Muscle layer of duodenum (tissue), 2 donors: ENCODE data around the gene CYSTM1.

Experiments
- H3K27ac ChIP-seq: one replicate; pipeline ENCODE4 v1.7.0; 2013; ENCODE audit warnings: mild to moderate bottlenecking, low read length
- H3K27me3 ChIP-seq: one replicate; pipeline ENCODE4 v1.7.0; 2013; ENCODE audit warnings: low read depth, mild to moderate bottlenecking, control low read depth, low read length
- H3K36me3 ChIP-seq, 2 donors: one replicate each; pipeline ENCODE4 v1.7.0; 2013; ENCODE audit warnings: low read length in 2 of 2, control low read depth in 1 of 2, mild to moderate bottlenecking in 1 of 2; ENCODE audit not compliant: insufficient read depth in 2 of 2, control insufficient read depth in 1 of 2
- H3K4me1 ChIP-seq, 2 donors: one replicate each; pipeline ENCODE4 v1.7.0; 2013; ENCODE audit warnings: low read length in 2 of 2, mild to moderate bottlenecking in 2 of 2, control low read depth in 1 of 2, moderate library complexity in 1 of 2; ENCODE audit not compliant: insufficient read depth in 2 of 2, control insufficient read depth in 1 of 2
- H3K4me3 ChIP-seq, 2 donors: one replicate each; pipeline ENCODE4 v1.7.0; 2013; ENCODE audit warnings: low read length in 2 of 2, low read depth in 1 of 2, mild to moderate bottlenecking in 1 of 2
- H3K9me3 ChIP-seq, 2 donors: one replicate each; pipeline ENCODE4 v1.7.0; 2013; ENCODE audit warnings: low read length in 2 of 2, control low read depth in 1 of 2, mild to moderate bottlenecking in 1 of 2; ENCODE audit not compliant: control insufficient read depth in 1 of 2
- donor health status: healthy.

CYSTM1 gene

GRCh38 chr5:140215276-140215675 is 40.3 kb downstream of the CYSTM1 start:
- peaks cover 9 to 14% of the 10 kb centered on the region in 2 donors for H3K4me1 ChIP-seq
- H3K36me3 ChIP-seq = no peaks in the 10 kb centered on the region
- H3K27me3 ChIP-seq = no peaks in the 10 kb centered on the region
- H3K27ac ChIP-seq = no peak overlapping the region
- H3K4me3 ChIP-seq = no peak overlapping the region
- no peaks in the 10 kb centered on the region for H3K9me3 ChIP-seq

DNA sequence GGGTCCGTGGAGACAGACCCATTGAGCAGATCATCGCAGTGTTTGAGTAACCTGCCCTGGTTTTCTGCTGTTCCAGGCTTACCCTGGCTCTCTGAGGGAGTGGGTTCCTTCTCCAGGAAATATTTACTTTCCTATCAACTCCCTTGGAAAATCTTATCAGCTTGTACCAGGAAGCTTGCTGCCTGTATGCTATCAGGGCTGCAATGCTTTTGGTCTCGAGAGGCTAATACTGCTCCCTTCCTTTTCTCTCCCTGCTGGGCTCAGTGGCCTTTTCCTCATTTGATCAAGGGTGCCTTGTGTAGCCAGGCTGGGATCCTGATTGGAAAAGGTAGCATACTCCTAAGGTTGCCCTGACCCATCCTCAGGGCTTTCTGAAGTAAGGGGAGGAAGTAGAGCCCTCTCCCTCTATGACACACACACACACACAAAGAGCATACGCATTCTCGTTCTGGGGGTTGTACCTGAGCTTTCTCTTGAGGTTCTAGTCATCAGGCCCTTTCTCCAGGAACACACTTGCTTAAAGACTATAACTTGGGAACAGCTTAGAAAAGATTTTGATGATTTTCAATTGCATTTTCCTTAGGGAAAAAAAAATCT is 41.6 kb downstream of the CYSTM1 start:
- H3K27ac ChIP-seq = peak overlapping the region; percentile 76
- H3K36me3 ChIP-seq = no peaks in the 10 kb centered on the region
- H3K27me3 ChIP-seq = no peaks in the 10 kb centered on the region
- H3K4me3 ChIP-seq = no peak overlapping the region
- H3K4me1 ChIP-seq = peaks cover 12 to 20% of the 10 kb centered on the region in 2 donors
- H3K9me3 ChIP-seq = no peaks in the 10 kb centered on the region

DNA sequence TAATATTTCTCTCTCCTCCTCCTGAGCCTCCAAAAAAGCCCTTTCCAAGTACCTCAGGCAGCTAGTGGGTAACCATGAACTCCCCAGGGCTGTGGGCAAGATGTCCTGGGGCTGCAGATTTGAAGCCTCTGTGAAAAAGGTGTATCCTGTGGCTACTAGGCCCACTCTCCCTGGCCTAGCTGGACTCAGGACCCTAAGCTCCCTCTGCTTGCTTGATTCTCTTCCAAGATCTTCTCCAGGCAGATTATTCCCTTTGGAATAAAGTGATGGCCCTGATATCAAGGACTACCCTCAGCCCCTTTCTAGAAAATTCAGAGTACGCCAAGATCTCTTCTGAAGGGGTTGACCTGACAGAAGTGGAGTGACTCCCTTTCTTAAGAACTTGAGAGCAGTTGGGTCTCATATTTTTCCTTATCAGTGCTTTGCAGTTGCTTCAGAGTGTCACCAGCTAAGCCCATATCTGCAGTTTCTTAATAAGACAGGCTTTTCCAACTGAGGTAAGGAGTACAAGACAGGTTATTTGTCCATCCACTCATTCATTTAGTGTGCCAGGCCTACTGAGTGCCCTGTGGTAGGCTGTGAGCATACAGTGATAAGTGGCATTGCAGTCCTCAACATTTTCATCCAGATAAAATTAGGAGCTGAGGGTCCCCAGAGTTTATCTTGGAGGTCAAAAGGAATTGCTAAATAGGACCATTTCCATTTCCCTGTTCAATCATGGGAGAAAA is 42.5 kb downstream of the CYSTM1 start:
- H3K9me3 ChIP-seq = no peaks in the 10 kb centered on the region
- peak overlapping the region; percentile 76 for H3K27ac ChIP-seq
- no peaks in the 10 kb centered on the region for H3K36me3 ChIP-seq
- H3K4me1 ChIP-seq = peaks cover 16 to 27% of the 10 kb centered on the region in 2 donors
- H3K27me3 ChIP-seq = no peaks in the 10 kb centered on the region
- no peak overlapping the region for H3K4me3 ChIP-seq

DNA sequence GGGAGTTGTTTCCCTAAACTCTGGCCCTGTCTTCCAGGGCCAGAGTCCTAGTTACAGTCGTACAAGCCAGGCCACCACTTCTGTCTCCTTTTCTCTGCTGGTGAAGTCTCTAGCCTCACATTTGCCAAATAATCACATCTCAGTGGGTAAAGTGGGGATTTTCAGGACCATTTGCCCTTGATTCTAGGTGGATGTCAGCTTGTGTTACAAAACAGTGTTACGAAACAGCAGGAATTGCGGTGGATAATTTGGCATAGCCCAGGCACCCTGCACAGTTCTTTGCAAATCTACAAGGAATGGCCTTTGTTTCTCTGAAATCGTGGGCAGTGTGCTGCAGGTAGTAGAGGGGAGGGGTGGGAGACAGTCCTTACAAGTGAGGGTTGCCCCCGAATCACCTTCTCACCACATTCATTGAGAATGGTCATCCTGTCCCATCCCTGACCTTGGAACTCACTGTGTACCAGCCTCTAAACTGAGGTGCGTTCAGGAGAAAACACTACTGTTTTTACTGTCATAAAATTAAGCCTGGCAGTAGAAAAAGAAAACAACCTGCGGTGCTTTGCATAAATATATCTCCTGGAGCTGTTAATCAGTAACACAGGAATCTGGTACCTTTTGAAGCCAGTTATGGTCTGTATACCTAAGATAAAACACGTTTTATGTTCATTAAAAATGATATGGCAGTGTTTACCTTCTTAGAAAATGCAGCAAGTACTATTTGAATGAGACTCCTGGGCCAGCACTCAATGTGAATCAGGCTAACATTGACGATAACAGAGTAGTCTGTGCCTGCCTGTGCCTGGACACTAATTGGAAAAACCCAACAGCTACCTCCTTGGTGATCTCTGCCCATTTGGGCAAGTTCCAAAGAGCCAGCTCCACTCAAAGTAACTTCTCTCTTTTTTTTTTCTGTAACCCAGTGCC is 44.3 kb downstream of the CYSTM1 start:
- no peaks in the 10 kb centered on the region for H3K27me3 ChIP-seq
- no peaks in the 10 kb centered on the region for H3K36me3 ChIP-seq
- H3K4me3 ChIP-seq = no peak overlapping the region
- H3K9me3 ChIP-seq = no peaks in the 10 kb centered on the region
- peak overlapping the region; percentile 65 for H3K27ac ChIP-seq
- H3K4me1 ChIP-seq = peaks cover 16 to 31% of the 10 kb centered on the region in 2 donors

- no peaks in the 10 kb centered on the region for H3K9me3 ChIP-seq
- H3K36me3 ChIP-seq = no peaks in the 10 kb centered on the region
- peak overlapping the region; percentile 65 for H3K27ac ChIP-seq
- no peaks in the 10 kb centered on the region for H3K27me3 ChIP-seq
- H3K4me3 ChIP-seq = no peak overlapping the region
- peaks cover 16 to 31% of the 10 kb centered on the region in 2 donors for H3K4me1 ChIP-seq
Observed at GRCh38 chr5:140220032-140220697, 45.2 kb downstream of the CYSTM1 start.

DNA sequence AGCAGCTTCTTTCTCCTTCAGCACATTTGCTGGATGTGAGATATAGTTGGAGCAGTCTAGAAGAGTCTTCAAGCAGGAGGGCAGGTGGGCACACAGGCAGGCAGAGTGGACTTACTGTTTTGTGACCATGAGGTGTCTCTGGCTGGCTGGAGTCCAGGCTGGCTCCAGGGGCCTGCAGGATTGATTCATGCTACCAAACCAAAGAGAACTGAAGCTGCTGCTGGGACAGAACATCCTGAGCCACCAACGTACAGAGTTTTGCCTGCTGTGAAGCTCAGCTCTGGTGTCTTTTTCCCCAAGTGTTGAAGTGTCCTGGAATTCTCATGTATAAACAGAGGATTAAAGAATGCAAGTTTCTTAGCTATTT is 45.7 kb downstream of the CYSTM1 start:
- H3K9me3 ChIP-seq = no peaks in the 10 kb centered on the region
- no peaks in the 10 kb centered on the region for H3K36me3 ChIP-seq
- no peak overlapping the region for H3K4me3 ChIP-seq
- peak overlapping the region; percentile 65 for H3K27ac ChIP-seq
- no peaks in the 10 kb centered on the region for H3K27me3 ChIP-seq
- H3K4me1 ChIP-seq = peaks cover 16 to 31% of the 10 kb centered on the region in 2 donors

- Histone ChIP-seq H3K4me1 (peaks cover 16 to 31% of the 10 kb centered on the region in 2 donors), H3K9me3 (no peaks in the 10 kb centered on the region), H3K27ac (peak overlapping the region; percentile 56), H3K36me3 (no peaks in the 10 kb centered on the region), H3K27me3 (no peaks in the 10 kb centered on the region), H3K4me3 (no peak overlapping the region)
Observed at GRCh38 chr5:140221697-140222223, 46.8 kb downstream of the CYSTM1 start.

GRCh38 chr5:140222416-140222815 is 47.4 kb downstream of the CYSTM1 start:
- peak overlapping the region; percentile 56 for H3K27ac ChIP-seq
- no peaks in the 10 kb centered on the region for H3K27me3 ChIP-seq

DNA sequence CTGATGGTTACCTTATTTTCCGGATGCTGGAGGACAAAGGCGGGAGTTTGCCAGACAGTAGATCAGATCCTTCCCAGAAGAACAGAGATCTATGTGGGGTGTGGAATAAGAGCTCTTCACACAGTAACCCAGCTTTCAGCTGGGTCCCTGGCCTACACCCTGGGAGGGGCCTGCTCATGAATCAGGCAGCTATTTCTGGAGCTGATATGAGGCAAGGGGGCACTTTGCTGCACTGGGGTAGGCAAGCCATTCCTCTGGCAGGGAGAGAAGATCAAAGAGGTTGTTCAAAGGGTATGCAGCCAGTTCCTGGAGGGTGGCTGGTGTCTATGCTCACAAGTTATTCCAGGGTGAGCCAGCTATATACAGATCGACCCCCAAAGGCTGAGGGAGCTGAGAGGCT is 48.6 kb downstream of the CYSTM1 start:
- H3K4me3 ChIP-seq = no peak overlapping the region
- no peaks in the 10 kb centered on the region for H3K9me3 ChIP-seq
- H3K4me1 ChIP-seq = peaks cover 16 to 31% of the 10 kb centered on the region in 2 donors
- no peaks in the 10 kb centered on the region for H3K27me3 ChIP-seq
- no peaks in the 10 kb centered on the region for H3K36me3 ChIP-seq
- no peak overlapping the region for H3K27ac ChIP-seq

More at GRCh38 chr5:140222416-140222815, 47.4 kb downstream of the CYSTM1 start:
- Histone ChIP-seq H3K36me3 (no peaks in the 10 kb centered on the region), H3K9me3 (no peaks in the 10 kb centered on the region), H3K4me1 (peaks cover 16 to 31% of the 10 kb centered on the region in 2 donors), H3K4me3 (no peak overlapping the region)

DNA sequence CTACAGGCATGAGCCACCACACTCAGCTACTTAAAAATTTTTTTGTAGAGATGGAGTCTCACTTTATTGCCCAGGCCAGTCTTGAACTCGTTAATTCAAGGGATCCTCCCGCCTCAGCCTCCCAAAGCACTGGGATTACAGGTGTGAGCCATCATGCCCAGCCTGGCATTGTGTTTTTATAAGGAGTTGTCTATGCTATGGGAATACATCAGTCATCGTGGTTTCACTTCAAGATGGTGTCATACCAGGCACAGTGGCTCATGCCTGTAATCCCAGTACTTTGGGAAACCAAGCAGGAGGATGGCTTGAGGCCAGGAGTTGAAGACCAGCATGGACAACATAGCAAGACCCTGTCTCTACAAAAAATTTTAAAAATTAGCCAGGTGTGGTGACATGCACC is 49.7 kb downstream of the CYSTM1 start:
- H3K36me3 ChIP-seq = no peaks in the 10 kb centered on the region
- H3K27ac ChIP-seq = no peak overlapping the region
- H3K4me3 ChIP-seq = no peak overlapping the region
- no peaks in the 10 kb centered on the region for H3K9me3 ChIP-seq
- no peaks in the 10 kb centered on the region for H3K27me3 ChIP-seq
- peaks cover 12 to 24% of the 10 kb centered on the region in 2 donors for H3K4me1 ChIP-seq
